Measurements from ENCODE around the gene PDGFRB.

PDGFRB gene

GRCh38 chr5:150065886-150066285, 89.8 kb downstream of the PDGFRB start:
- ChIA-PET CTCF (interaction anchor here (0.5 to 0.6 kb wide), 2 partner anchors 16 to 379 kb away, joined by 3 read pairs; no protein-coding TSS in a partner anchor), POLR2A (interaction anchor here (1.1 kb wide), 1 partner anchor 65 kb away, joined by 3 read pairs; the partner anchor contains the start of genes HMGXB3 and TIGD6)
- Histone ChIP-seq H3K36me3 (ENCODE audit: control insufficient read depth in 2 of 2, insufficient read depth in 1 of 2, low read length in 2 of 2) (no peaks in the 10 kb centered on the region), H3K27ac (ENCODE audit: extremely low read depth, low read depth, low read length) (no peak overlapping the region), H3K9me3 (ENCODE audit: control insufficient read depth, insufficient read depth, low read depth, low read length) (no peaks in the 10 kb centered on the region), H3K4me1 (ENCODE audit: control insufficient read depth, insufficient read depth, low read length) (no peaks in the 10 kb centered on the region), H3K4me3 (ENCODE audit: low read depth, low read length) (no peak overlapping the region)
- TF ChIP-seq ZBTB7A (tag by site-specific recombination; IDR thresholded peaks at IDR 0.05; ENCODE audit: low read depth) (no peak), HOXC10 (CRISPR knock-in tag; IDR thresholded peaks at IDR 0.05) (no peak), ZNF114 (tag by site-specific recombination; IDR thresholded peaks at IDR 0.05) (no peak), ZNF155 (tag by site-specific recombination; IDR thresholded peaks at IDR 0.05) (no peak), ZNF600 (tag by site-specific recombination; IDR thresholded peaks at IDR 0.05) (0 out of 2 replicates have a peak, but pooled peaks have one; percentile 17), ZNF501 (tag by site-specific recombination; IDR thresholded peaks at IDR 0.05) (no peak)

- Histone ChIP-seq H3K27ac (ENCODE audit: extremely low read depth, low read depth, low read length) (no peak overlapping the region), H3K4me3 (ENCODE audit: low read depth, low read length) (no peak overlapping the region), H3K36me3 (ENCODE audit: control insufficient read depth in 2 of 2, insufficient read depth in 1 of 2, low read length in 2 of 2) (no peaks in the 10 kb centered on the region), H3K4me1 (ENCODE audit: control insufficient read depth, insufficient read depth, low read length) (no peaks in the 10 kb centered on the region), H3K9me3 (ENCODE audit: control insufficient read depth, insufficient read depth, low read depth, low read length) (no peaks in the 10 kb centered on the region)
- peak; percentile 23; the same call in 1 of the 2 replicates for TF ChIP-seq ZIC2 (tag by site-specific recombination; IDR thresholded peaks at IDR 0.05)
- TF ChIP-seq ZNF23 (tag by site-specific recombination; IDR thresholded peaks at IDR 0.05; ENCODE audit: borderline replicate concordance), result no peak
- POLR2A ChIA-PET, result interaction anchor here (0.7 to 1.1 kb wide), 2 partner anchors 56 to 65 kb away, joined by 3 read pairs; partner anchors contain the start of genes HMGXB3 and TIGD6
- CTCF ChIA-PET, result interaction anchor here (0.6 to 2.0 kb wide), 2 partner anchors 16 to 213 kb away, joined by 3 to 6 read pairs; no protein-coding TSS in a partner anchor
Observed at GRCh38 chr5:150065346-150065745, 90.3 kb downstream of the PDGFRB start.

GRCh38 chr5:150064681-150065220, 90.9 kb downstream of the PDGFRB start:
- H3K9me3 ChIP-seq (ENCODE audit: control insufficient read depth, insufficient read depth, low read depth, low read length), result no peaks in the 10 kb centered on the region
- no peaks in the 10 kb centered on the region for H3K4me1 ChIP-seq (ENCODE audit: control insufficient read depth, insufficient read depth, low read length)
- H3K36me3 ChIP-seq (ENCODE audit: control insufficient read depth in 2 of 2, insufficient read depth in 1 of 2, low read length in 2 of 2), result no peaks in the 10 kb centered on the region
- no peak overlapping the region for H3K27ac ChIP-seq (ENCODE audit: extremely low read depth, low read depth, low read length)
- H3K4me3 ChIP-seq (ENCODE audit: low read depth, low read length), result no peak overlapping the region
- POLR2A ChIA-PET, result interaction anchor here (0.7 kb wide), 1 partner anchor 56 kb away, joined by 3 read pairs; no protein-coding TSS in a partner anchor
- no peak for TF ChIP-seq ZBTB10 (tag by site-specific recombination; IDR thresholded peaks at IDR 0.05)
- TF ChIP-seq TCF7L2 (IDR thresholded peaks at IDR 0.05; ENCODE audit: borderline replicate concordance, low read depth, low read length), result no peak
- no peak for TF ChIP-seq ZNF580 (tag by site-specific recombination; IDR thresholded peaks at IDR 0.05)
- CTCF ChIA-PET, result interaction anchor here (0.6 to 2.0 kb wide), 3 partner anchors 43 to 231 kb away, joined by 3 to 6 read pairs (median 6); no protein-coding TSS in a partner anchor

All from HEK293 (cell line).